Pancreas (tissue), 10 donors: ENCODE results near the gene CELSR2. TPM values are rescaled to one million over a fixed set of nuclear protein-coding genes. Genes with fewer than 3 reads are reported as not detected.

ENCODE experiments used
- ATAC-seq, 4 donors: fragments of 200-7000 bp; cut with Tn5 transposase; one replicate each; pipeline versions ENCODE4 v1.8.0 to v1.9.1; 2020; ENCODE audit warnings: mild to moderate bottlenecking in 4 of 4, moderate library complexity in 4 of 4
- DNase-seq, 6 donors: peaks; one replicate each; pipeline ENCODE4 v3.0.0-alpha.2; 2020
- FAIRE-seq: peaks from 2 replicates; lab custom pipeline; 2012; peaks lifted over from hg19 to GRCh38; lab: Jason Lieb, UNC
- H3K27ac ChIP-seq, 4 donors: fragments of 200-600 bp; sonication (generic); 1 replicate in 3 of 4; 2 replicates in 1 of 4; pipeline versions ENCODE4 v1.5.0 to v1.8.0; 2020
- H3K27me3 ChIP-seq, 4 donors: fragments of 200-600 bp; one replicate each; pipeline ENCODE4 v1.8.0; 2021
- H3K36me3 ChIP-seq, 3 donors: fragments of 200-600 bp; sonication (generic) in 1 of 3; one replicate each; pipeline versions ENCODE4 v1.5.0 to v1.8.0; 2020 to 2021
- H3K4me1 ChIP-seq, 3 donors: fragments of 200-600 bp; one replicate each; pipeline ENCODE4 v1.8.0; 2021
- H3K4me3 ChIP-seq, 4 donors: fragments of 200-600 bp; sonication (generic) in 2 of 4; one replicate each; pipeline versions ENCODE4 v1.5.0 to v1.8.0; 2020 to 2021
- H3K9me3 ChIP-seq, 4 donors: fragments of 200-600 bp; one replicate each; pipeline ENCODE4 v1.8.0; 2021
- WGBS, 2 donors: extraction: QIAGEN DNeasy Blood & Tissue Kit; methylation state at CpG; one replicate each; pipeline ENCODE4 v1.1.7; 2013; 5-methylcytosine and 5-hydroxymethylcytosine counted together
- intact Hi-C, 3 donors: fragments of 100-400 bp; cut with DNase I; formaldehyde crosslinking; loops; one replicate each; pipeline versions ENCODE4 v1.11.1 to v1.14.2; 2022
- polyA plus RNA-seq, 2 donors: library from polyadenylated mRNA; stranded (reverse); fragments of 200-250 nt; gene quantifications; one replicate each; pipeline ENCODE4 v1.2.3, GENCODE V29; 2013
- total RNA-seq, 6 donors: library from RNA; stranded (reverse); fragmentation: NEBNext Ultra II Directional in 4 of 6; extraction: Animal tissue kit (Norgen Biotek cat#: 25700) in 4 of 6; gene quantifications; one replicate each; pipeline versions ENCODE4 v1.2.1 to v1.2.4, GENCODE V29; 2021 to 2023
- TF ChIP-seq, protein P1 (sequence below), 4 donors: fragments of 200-600 bp; sonication (generic) in 3 of 4; IDR thresholded peaks; one replicate each; pipeline versions ENCODE4 v1.5.0 to v1.8.0; 2021; ENCODE audit warnings: antibody characterized with exemption in 4 of 4
- donor health status: healthy with polysubstance abuse.
- donor health status: DM: no; HTN: no; CAD: no; lungs with moderate emphysema.
- donor health status: DM: no; HTN: no; CAD: no.
- donor health status: control.
- donor health status: control.
- donor health status: Bipolar disorder and iron deficiency.
- donor health status: DM: yes; HTN: yes; CAD: no.
- donor health status: DM: no; HTN: no; CAD: no.
- donor health status: DM: no; HTN: no; CAD: no.
- donor health status: DM: yes; HTN: yes; CAD: no.

CELSR2 gene
- total and polyA plus RNA-seq, 8 donors = 4.0 to 8.5 (median 5.1) TPM

DNA sequence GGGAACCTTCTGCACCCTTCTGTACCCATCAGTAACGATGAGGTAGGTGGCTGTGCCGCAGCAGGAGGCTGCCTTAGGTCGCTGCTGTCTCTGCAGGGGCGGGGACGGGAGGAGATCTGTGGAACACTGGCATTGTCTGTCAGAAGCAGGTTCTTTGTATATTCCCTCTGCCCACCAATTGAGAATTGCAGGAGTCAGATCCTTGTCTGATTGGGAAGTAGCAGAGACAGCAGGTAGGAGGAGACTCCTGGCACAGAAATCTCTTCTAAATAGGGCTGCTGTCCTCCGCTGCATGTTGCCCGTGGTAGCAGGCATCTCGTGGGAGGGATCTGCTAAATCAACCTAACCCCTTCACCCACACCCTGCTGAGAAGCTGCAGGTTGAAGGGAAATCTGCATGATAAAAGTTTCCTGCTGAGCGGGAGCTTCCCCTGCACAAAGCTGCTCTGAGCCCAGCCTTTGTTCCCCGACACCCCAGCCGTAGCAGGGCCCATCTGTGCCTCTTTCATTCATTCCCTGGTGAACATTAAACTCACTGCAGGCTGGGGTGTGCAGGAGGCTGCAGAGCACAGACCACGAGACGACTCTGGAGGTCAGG lies 19.7 kb upstream of the CELSR2 start:
- intact Hi-C loops = no loop called here
- Histone ChIP-seq H3K27ac (no peak overlapping the region), H3K9me3 (no peaks in the 10 kb centered on the region), H3K27me3 (no peaks in the 10 kb centered on the region), H3K4me3 (no peak overlapping the region), H3K4me1 (no peaks in the 10 kb centered on the region), H3K36me3 (peaks cover 0 to 60% (median 37%) of the 10 kb centered on the region in 3 donors)
- no peak for ATAC-seq
- WGBS, 2 donors = 81 to 89% methylated on average over 13 of the region's 13 CpGs
- no peak for FAIRE-seq
- TF ChIP-seq, protein P1, sequence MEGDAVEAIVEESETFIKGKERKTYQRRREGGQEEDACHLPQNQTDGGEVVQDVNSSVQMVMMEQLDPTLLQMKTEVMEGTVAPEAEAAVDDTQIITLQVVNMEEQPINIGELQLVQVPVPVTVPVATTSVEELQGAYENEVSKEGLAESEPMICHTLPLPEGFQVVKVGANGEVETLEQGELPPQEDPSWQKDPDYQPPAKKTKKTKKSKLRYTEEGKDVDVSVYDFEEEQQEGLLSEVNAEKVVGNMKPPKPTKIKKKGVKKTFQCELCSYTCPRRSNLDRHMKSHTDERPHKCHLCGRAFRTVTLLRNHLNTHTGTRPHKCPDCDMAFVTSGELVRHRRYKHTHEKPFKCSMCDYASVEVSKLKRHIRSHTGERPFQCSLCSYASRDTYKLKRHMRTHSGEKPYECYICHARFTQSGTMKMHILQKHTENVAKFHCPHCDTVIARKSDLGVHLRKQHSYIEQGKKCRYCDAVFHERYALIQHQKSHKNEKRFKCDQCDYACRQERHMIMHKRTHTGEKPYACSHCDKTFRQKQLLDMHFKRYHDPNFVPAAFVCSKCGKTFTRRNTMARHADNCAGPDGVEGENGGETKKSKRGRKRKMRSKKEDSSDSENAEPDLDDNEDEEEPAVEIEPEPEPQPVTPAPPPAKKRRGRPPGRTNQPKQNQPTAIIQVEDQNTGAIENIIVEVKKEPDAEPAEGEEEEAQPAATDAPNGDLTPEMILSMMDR (IDR thresholded peaks at IDR 0.05) = no peak
- no peak for DNase-seq

- intact Hi-C loops = no loop called here
- DNase-seq (no peak), ATAC-seq (no peak), FAIRE-seq (no peak)
- no peaks in the 10 kb centered on the region for H3K4me1 ChIP-seq
- 64 to 74% methylated on average over 3 of the region's 3 CpGs for WGBS, 2 donors
- H3K36me3 ChIP-seq = peaks cover 3 to 75% (median 52%) of the 10 kb centered on the region in 3 donors
- H3K27ac ChIP-seq = no peak overlapping the region
- TF ChIP-seq, protein P1 (IDR thresholded peaks at IDR 0.05) = no peak
- H3K27me3 ChIP-seq = no peaks in the 10 kb centered on the region
- no peaks in the 10 kb centered on the region for H3K9me3 ChIP-seq
- no peak overlapping the region for H3K4me3 ChIP-seq
Measured at GRCh38 chr1:109231066-109231465, 18.3 kb upstream of the CELSR2 start.

DNA sequence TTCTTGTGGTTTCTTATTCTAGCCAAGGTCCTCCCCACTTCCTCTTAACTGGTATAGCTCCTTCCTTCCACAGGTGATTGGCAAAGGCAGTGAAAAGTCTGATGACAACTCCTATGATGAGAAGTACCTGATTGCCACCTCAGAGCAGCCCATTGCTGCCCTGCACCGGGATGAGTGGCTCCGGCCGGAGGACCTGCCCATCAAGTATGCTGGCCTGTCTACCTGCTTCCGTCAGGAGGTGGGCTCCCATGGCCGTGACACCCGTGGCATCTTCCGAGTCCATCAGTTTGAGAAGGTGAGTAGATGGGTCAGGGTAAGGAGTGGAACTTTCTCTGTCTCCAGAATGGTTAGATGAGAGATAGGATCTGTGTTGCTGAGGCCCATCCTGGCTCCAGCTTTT lies 14.2 kb upstream of the CELSR2 start:
- Histone ChIP-seq H3K27me3 (no peaks in the 10 kb centered on the region), H3K4me1 (no peaks in the 10 kb centered on the region), H3K36me3 (peaks cover 3 to 80% (median 59%) of the 10 kb centered on the region in 3 donors), H3K27ac (no peak overlapping the region), H3K9me3 (no peaks in the 10 kb centered on the region), H3K4me3 (no peak overlapping the region)
- 91 to 97% methylated on average over 7 of the region's 7 CpGs for WGBS, 2 donors
- intact Hi-C loops = no loop called here
- DNase-seq (no peak), ATAC-seq (no peak), FAIRE-seq (no peak)
- TF ChIP-seq, protein P1 (IDR thresholded peaks at IDR 0.05) = no peak

DNA sequence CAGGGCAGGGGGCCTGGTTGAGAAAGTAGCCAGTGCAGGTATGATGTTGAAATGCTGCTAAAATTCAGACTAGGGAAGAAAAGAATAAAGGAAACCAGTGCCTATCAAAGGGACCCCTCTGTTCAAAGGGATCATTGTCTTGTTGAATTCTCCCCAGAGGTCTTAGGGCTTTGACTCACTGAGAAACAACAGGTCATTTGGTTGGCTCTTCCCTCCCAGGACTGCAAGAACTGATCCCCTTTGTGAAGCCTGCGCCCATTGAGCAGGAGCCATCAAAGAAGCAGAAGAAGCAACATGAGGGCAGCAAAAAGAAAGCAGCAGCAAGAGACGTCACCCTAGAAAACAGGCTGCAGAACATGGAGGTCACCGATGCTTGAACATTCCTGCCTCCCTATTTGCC lies 11.8 kb upstream of the CELSR2 start:
- peaks cover 3 to 56% (median 45%) of the 10 kb centered on the region in 3 donors for H3K36me3 ChIP-seq
- peaks cover 0 to 5% (median 5%) of the 10 kb centered on the region in 3 donors for H3K4me1 ChIP-seq
- H3K9me3 ChIP-seq = no peaks in the 10 kb centered on the region
- DNase-seq = no peak
- intact Hi-C loops = no loop called here
- no peaks in the 10 kb centered on the region for H3K27me3 ChIP-seq
- TF ChIP-seq, protein P1 (IDR thresholded peaks at IDR 0.05) = no peak
- 92% methylated on average over 3 of the region's 3 CpGs for WGBS, 2 donors
- ATAC-seq = no peak
- FAIRE-seq = no peak
- no peak overlapping the region for H3K27ac ChIP-seq
- H3K4me3 ChIP-seq = no peak overlapping the region

GRCh38 chr1:109238382-109238781 lies 11.0 kb upstream of the CELSR2 start:
- Histone ChIP-seq H3K4me3 (no peak overlapping the region), H3K27ac (no peak overlapping the region), H3K27me3 (no peaks in the 10 kb centered on the region), H3K4me1 (peaks cover 0 to 5% (median 5%) of the 10 kb centered on the region in 3 donors), H3K9me3 (no peaks in the 10 kb centered on the region), H3K36me3 (peaks cover 3 to 49% (median 45%) of the 10 kb centered on the region in 3 donors)
- no peak for DNase-seq
- no peak for ATAC-seq
- TF ChIP-seq, protein P1 (IDR thresholded peaks at IDR 0.05) = no peak
- 87 to 94% methylated on average over 2 of the region's 2 CpGs for WGBS, 2 donors
- intact Hi-C loops = no loop called here
- FAIRE-seq = no peak
